T-helper 1 cell (primary cell): ENCODE results near the gene SERPINB12.
A peak's percentile ranks its signal among the peaks of the same experiment; 100 is the strongest.

Experiments
- DNase-seq, 5 donors: peaks; one replicate each; pipeline ENCODE4 v3.0.0-alpha.2; 2012 to 2020

Gene SERPINB12

GRCh38 chr18:63603772-63604171, 61.6 kb downstream of the SERPINB12 start:
- peak in 1 of 5 donors; percentile 9 for DNase-seq

DNA sequence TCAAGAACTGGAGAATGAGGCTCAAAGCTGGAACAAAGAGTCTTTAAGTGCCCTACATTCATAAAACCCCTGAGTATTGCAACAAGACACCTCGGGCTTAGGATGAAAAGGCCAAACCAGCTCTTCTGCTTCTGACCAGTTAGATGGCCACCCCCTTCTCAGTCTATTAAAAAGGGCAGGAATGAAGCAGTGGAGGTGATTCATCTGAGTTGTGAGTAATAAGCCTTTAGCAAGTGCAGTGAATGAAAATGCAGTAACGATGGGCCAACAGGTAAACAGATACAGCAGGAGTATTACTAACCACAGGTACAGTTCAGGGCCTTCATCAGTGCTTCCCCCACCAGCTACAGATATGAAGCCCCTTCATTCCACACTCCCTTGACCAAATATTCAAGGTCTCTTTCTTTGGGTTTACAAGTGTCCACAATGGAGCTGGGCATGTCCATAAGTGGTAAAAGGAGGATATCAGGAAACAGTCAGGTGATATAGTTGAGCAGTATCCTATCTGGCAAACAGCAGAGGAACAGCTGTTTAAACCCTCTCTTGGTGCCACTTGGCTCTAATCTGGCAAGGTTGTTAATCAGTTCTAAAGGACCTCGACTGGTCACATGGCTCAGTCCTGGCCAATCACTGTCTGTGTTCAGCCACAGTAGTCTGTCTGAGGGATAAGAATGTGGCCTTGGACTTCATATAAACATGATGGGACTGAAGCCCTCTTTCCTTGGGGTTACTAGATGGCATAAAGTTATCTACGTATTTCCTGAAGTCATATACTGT, 62.8 kb downstream of the SERPINB12 start:
- DNase-seq: no peak

- DNase-seq: no peak
Measured at GRCh38 chr18:63606526-63606925, 64.4 kb downstream of the SERPINB12 start.

GRCh38 chr18:63613420-63613819, 71.3 kb downstream of the SERPINB12 start:
- no peak for DNase-seq

DNA sequence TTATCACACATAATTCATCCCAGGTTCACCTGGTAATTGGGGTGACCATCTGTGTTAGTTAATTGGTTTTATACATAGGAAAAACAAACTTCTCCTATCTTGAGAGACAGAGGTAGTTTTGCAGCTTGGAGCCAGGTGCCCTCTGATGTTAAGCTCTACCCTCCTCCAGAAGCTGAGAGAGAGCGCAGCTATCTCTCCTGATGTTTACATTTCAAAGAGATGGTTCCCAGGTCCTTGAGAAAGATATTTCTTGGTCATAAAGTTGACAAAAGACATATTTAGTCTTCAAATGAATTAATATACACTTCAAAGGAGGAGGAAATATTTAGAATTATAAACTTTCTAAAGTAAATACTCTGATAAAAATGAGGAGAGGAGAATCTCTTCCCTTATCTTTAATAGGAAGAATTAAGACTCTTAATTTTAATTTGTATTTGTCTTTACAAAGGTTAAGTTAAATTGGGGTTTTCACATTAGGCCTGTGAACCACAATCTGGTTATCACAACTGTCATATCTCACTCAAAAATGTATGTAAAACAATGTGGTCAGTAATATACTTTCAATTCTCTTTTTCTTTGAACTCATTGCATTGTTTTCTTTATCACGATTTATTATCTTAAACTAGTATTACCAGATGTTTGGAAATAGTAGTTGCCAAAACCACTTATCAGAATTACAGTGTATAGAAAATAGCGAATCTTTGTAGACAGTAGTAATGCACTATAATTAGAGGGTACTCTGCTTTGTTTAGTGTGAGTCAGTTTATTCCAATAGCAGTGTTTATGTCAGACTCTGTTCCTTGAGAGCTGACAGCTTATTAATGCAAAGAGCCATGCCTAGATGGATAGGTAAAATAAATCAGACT, 75.1 kb downstream of the SERPINB12 start:
- no peak for DNase-seq

- DNase-seq: no peak
Measured at GRCh38 chr18:63617915-63618234, 75.7 kb downstream of the SERPINB12 start.
